Measurements from ENCODE around the gene ANO4.
"Not testable (repeated sequence)": the region's sequence is repeated elsewhere in the genome, so short reads cannot be mapped to it uniquely, and the experiment has no call there.

Gene ANO4

DNA sequence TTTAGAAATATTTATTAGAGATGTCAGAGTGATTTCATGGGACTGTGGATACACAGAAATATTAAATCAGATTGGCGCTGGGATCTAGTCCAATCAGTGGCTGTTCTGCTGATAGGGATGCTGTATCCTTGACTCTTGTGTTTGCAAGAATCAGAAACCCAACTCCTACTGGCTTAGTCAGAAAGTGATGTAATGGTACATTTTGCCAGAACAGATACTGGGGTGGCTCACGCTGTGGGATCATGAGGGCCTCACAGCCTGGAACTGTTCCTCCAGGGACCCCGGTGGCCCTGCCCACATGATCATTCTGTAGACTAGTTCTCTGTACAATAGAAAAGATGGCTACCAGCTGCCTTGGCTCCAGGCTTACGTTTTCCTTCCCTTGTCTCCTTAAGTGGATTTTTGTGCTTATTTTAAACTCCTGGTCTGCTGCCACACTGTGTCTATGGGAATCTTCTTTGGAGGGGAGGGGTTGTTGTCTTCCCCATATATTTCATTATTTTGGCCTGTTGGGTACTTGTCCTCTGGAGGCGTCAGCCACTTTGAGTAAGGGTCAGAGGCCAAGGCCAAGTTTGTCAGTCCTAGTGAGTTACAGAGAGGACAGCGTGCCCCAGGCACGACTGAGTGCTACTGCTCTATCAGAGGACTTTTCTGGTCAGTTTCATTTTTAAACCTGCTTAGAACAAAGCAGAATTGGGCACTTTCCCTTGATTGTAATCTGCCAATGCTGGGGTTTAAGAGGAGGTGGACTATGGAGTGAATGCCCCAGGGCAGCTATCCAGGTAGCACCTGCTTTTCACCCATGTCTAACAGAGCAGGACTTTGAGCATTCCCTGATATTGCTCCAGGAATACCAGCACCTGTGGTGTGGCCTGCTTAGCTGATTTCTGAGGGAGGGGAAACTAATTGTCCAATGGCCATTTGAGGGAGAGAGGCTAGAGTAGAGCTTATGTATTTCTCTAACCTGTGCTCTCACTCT is 251.2 kb downstream of the ANO4 start:
- Mint-ChIP-seq H3K36me3 (no peaks in the 10 kb centered on the region), H3K27me3 (no peaks in the 10 kb centered on the region), H3K27ac (no peak overlapping the region), H3K9me3 (peaks cover 6% of the 10 kb centered on the region), H3K4me1 (no peaks in the 10 kb centered on the region), H3K4me3 (no peak overlapping the region)

DNA sequence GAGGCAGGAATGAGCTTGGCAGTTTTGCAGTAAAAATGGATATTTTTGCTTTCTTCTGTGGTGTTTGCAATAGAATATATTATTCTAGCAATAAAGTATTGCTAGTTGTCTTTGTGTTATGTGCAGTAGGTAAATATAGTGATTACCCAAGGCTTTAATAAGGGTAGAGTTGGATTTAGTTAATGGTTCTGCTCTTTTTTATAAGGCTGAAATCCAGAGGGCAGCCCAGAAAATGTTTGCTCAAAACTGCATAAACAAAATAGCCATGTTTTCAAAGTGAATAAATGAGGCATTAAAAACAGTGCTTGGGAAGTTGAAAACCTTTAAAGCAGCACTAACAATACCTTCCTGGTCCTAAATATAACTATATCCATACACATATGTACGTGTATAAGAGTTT is 253.1 kb downstream of the ANO4 start:
- Mint-ChIP-seq H3K9me3 (peaks cover 6% of the 10 kb centered on the region), H3K36me3 (no peaks in the 10 kb centered on the region), H3K4me3 (no peak overlapping the region), H3K27ac (no peak overlapping the region), H3K4me1 (no peaks in the 10 kb centered on the region), H3K27me3 (no peaks in the 10 kb centered on the region)

DNA sequence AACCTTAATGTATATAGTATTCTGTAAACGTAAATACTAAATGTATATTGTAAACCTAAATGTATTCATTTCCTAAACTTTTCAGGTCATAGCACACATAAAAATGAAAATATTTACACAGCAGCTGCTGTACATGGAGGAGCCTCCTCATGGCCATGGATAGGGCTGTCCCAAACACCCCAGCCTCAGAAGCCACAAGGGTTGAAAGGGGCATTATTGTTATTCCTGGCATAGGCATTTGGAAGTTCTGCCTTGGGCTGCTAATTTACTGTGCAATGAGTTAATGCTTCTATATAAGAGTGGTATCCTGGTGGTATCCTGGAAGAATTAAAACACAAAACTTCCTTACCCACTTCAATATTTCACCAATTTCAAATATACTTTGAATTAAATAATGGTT is 256.1 kb downstream of the ANO4 start:
- Mint-ChIP-seq H3K27ac (no peak overlapping the region), H3K27me3 (no peaks in the 10 kb centered on the region), H3K4me3 (no peak overlapping the region), H3K4me1 (no peaks in the 10 kb centered on the region), H3K9me3 (peaks cover 6% of the 10 kb centered on the region), H3K36me3 (no peaks in the 10 kb centered on the region)

DNA sequence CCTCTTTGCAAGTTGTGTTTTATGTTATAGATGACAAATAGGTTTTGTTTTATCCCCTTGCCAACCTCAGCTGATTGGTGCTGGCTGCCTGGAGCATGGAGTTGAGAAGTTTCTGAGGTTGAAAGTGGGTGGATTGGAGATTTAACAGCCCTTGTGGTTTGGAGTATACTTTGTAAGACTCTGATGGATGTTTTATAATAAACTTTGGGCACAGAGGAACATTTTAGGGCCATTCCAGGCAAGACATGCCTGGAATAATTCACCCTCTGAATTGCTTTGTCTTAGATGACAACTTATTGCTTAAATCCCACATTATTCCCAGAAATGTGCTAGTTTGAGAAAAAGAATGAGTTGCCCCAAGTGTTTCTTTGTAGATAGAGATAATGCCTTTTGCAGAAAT is 256.6 kb downstream of the ANO4 start:
- H3K4me1 Mint-ChIP-seq, result no peaks in the 10 kb centered on the region
- peaks cover 6% of the 10 kb centered on the region for H3K9me3 Mint-ChIP-seq
- H3K4me3 Mint-ChIP-seq, result no peak overlapping the region
- no peaks in the 10 kb centered on the region for H3K36me3 Mint-ChIP-seq
- H3K27me3 Mint-ChIP-seq, result no peaks in the 10 kb centered on the region
- no peak overlapping the region for H3K27ac Mint-ChIP-seq

DNA sequence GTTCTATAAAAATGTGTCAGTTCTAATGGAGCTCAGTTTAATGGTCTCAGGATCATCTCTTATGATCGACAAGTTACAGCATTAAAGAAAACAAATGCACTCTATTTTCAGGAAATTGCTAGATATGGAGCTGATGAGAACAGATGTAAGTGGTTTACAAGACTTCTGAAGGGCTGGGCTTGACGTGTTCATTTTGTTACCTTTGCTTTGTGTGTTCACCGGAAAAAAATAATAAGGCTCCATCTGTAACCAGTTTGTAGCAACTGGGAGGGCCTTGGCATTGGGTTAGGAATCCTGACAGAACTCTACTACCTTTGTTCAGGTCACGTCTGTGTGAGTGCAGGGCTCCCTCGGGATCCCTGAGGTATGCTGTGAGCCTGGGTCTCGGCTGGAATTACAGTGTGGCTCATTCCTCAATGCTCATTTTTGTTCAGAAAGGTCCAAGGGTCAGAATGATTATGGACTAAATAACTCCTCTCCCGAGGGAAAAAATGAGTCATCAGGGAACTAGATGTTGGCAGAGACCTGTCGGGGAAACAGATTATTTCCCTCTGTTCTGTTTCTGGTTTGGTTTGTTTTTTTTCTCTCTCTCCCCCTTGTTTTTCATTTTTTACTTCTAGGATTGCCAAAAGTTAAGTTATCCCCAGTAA is 257.4 kb downstream of the ANO4 start:
- no peaks in the 10 kb centered on the region for H3K27me3 Mint-ChIP-seq
- H3K4me1 Mint-ChIP-seq, result no peaks in the 10 kb centered on the region
- H3K36me3 Mint-ChIP-seq, result no peaks in the 10 kb centered on the region
- peaks cover 6% of the 10 kb centered on the region for H3K9me3 Mint-ChIP-seq
- no peak overlapping the region for H3K27ac Mint-ChIP-seq
- H3K4me3 Mint-ChIP-seq, result no peak overlapping the region

DNA sequence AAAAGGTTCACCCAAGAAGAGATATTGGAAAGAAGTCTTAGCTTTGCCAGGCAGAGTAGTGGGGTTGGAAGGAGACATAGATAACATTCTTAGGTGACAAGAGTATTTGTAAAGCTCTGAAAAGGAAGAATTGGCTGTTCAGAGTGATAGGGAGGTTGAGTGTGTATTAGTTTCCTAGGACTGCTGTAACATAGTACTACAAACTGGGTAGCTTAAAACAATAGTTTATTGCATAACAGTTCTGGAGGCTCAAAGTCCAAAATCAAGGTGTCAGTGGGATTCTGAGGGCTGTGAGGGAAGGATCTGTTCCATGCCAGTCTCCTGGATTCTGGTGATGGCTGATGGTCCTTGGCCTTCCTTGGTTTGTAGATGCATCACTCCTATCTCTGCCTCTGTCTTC is 258.6 kb downstream of the ANO4 start:
- Mint-ChIP-seq H3K4me1 (no peaks in the 10 kb centered on the region), H3K27me3 (no peaks in the 10 kb centered on the region), H3K9me3 (peaks cover 6% of the 10 kb centered on the region), H3K27ac (no peak overlapping the region), H3K4me3 (no peak overlapping the region), H3K36me3 (no peaks in the 10 kb centered on the region)

DNA sequence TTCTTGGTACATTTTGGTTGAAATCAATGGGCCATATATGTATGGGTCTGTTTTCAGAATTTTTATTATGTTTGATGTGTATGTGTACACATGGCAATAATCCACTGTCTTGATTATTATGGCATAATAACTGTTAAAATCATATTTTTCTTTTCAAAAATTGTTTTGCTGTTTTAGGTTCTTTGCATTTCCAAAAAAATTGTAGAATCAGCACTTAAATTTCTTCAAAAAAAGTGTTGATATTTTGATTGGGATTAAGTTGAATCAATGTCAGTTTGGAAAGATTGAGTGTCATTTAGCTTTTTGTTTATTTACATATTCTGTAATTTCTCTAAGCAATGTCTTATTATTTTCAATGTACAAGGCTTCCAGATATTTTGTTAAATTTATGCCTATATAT is 261.4 kb downstream of the ANO4 start:
- Mint-ChIP-seq H3K27ac (no peak overlapping the region), H3K9me3 (peaks cover 8% of the 10 kb centered on the region), H3K4me1 (no peaks in the 10 kb centered on the region), H3K4me3 (no peak overlapping the region), H3K36me3 (no peaks in the 10 kb centered on the region), H3K27me3 (no peaks in the 10 kb centered on the region)

DNA sequence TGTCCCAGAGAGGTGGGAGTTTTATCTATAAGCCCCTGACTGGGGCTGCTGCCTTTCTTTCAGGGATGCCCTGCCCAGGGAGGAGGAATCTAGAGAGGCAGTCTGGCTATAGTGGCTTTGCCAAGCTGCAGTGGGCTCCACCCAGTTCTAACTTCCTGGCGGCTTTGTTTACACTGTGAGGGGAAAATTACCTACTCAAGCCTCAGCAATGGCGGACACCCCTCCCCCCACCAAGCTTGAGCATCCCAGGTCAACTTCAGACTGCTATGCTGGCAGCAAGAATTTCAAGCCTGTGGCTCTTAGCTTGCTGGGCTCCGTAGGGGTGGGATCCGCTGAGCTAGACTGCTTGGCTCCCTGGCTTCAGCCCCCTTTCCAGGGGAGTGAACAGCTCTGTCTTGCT is 267.9 kb downstream of the ANO4 start:
- not testable (repeated sequence) for H3K27ac Mint-ChIP-seq, H3K27me3 Mint-ChIP-seq, H3K36me3 Mint-ChIP-seq, H3K4me3 Mint-ChIP-seq, H3K4me1 Mint-ChIP-seq
- peaks cover 22% of the 10 kb centered on the region for H3K9me3 Mint-ChIP-seq

DNA sequence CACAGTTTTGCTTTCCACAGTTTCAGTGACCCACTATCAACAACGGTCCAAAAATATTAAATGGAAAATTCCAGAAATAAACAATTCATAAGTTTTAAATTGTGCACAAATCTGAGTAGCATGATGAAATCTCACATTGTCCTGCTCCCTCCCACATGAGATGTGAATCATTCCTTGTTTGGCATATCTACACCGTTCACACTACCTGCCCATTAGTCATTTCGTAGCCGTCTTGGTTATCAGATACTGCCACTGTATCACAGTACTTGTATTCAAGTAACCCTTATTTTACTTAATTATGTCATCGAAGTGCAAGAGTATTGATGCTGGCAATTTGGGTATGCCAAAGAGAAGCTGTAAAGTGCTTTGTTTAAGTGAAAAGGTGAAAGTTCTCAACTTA is 270.1 kb downstream of the ANO4 start:
- Mint-ChIP-seq H3K4me3 (no peak overlapping the region), H3K27me3 (no peaks in the 10 kb centered on the region), H3K9me3 (peaks cover 17% of the 10 kb centered on the region), H3K27ac (no peak overlapping the region), H3K36me3 (no peaks in the 10 kb centered on the region), H3K4me1 (no peaks in the 10 kb centered on the region)

DNA sequence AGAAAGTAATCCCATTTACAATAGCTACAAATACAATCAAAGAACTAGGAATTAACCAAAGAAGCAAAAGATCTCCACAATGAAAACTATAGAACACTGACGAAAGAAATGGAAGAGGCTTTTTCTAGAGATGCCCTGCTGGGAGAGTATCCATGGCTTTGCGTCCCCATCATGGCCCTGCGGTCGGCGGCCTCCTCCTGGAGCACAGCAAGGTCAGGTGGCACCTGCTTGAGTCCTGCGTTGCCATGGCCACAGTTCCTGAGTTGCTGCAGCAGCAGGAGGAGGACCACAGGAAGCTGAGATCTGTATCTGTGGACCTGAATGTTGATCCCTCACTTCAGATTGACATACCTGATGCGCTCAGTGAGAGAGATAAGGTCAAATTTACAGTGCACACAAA is 271.9 kb downstream of the ANO4 start:
- no peaks in the 10 kb centered on the region for H3K4me1 Mint-ChIP-seq
- no peaks in the 10 kb centered on the region for H3K27me3 Mint-ChIP-seq
- H3K27ac Mint-ChIP-seq, result no peak overlapping the region
- peaks cover 22% of the 10 kb centered on the region for H3K9me3 Mint-ChIP-seq
- H3K4me3 Mint-ChIP-seq, result no peak overlapping the region
- H3K36me3 Mint-ChIP-seq, result no peaks in the 10 kb centered on the region

DNA sequence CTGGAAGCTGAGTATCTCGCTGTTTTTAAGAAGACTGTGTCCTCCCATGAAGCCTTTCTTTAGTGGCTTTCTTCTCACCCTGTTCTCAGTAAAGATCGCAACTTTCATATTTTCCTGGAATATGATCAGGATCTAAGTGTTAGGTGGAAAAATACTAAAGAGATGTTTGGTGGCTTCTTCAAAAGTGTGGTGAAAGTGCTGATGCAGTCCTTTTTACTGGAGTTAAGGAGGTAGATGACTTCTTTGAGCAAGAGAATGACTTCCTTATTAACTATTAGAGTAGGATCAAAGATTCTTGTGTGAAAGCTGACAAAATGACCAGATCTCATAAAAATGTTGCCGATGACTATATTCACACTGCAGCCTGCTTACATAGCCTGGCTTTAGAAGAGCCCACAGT is 273.8 kb downstream of the ANO4 start:
- H3K4me3 Mint-ChIP-seq, result no peak overlapping the region
- H3K4me1 Mint-ChIP-seq, result no peaks in the 10 kb centered on the region
- H3K9me3 Mint-ChIP-seq, result peaks cover 22% of the 10 kb centered on the region
- H3K27ac Mint-ChIP-seq, result no peak overlapping the region
- no peaks in the 10 kb centered on the region for H3K27me3 Mint-ChIP-seq
- no peaks in the 10 kb centered on the region for H3K36me3 Mint-ChIP-seq

DNA sequence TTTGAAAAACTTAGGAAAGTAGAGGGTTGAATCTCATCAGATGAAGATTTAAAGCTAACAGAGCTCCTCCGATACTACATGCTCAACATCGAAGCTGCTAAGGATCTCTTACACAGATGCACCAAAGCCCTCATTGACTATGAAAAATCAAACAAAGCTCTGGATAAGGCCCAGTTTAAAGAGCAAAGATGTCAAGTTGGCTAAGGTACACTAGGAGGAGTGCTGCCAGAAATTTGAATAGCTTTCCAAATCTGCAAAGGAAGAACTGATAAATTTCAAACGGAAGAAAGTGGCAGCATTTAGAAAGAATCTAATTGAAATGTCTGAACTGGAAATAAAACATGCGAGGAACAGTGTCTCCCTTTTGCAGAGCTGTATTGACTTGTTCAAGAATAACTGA is 274.3 kb downstream of the ANO4 start:
- H3K4me3 Mint-ChIP-seq, result no peak overlapping the region
- no peaks in the 10 kb centered on the region for H3K27me3 Mint-ChIP-seq
- H3K4me1 Mint-ChIP-seq, result no peaks in the 10 kb centered on the region
- no peak overlapping the region for H3K27ac Mint-ChIP-seq
- peaks cover 20% of the 10 kb centered on the region for H3K9me3 Mint-ChIP-seq
- H3K36me3 Mint-ChIP-seq, result no peaks in the 10 kb centered on the region

DNA sequence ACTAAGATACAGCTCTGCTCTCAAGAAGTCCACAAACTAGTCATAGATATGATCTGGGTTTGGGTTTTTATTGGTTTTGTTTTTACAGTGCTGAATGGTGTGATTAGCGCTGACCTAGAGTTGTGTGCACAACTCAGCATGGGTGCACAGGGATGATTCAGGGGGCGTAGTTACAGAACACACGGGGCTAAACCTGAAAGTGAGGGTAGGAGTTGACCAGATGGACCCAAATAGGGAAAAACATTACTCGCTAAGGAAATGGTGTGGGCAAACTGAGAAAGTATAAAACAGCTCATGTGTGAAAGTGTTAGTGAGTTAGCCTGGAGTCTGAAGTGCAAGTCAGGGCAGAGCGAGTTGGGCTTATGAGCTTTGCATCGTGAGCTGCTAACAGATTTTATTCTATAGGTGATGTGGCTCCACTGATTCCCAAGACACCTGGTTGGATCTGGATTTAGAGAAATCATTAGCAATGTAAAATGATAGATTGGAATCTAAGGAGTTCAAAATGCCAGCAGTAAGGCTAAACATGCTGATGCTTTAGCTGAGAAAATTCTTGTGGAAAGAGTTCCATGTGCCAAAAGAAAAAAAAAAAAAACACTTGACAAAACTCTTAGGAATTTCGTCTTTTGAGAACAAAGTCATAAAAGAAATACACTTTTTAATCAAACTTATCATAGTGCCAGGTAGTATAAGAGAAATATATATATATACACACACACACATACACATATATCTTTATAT is 280.5 kb downstream of the ANO4 start:
- Mint-ChIP-seq H3K9me3 (peaks cover 8% of the 10 kb centered on the region), H3K36me3 (no peaks in the 10 kb centered on the region), H3K27ac (no peak overlapping the region), H3K27me3 (peaks cover 2% of the 10 kb centered on the region), H3K4me1 (no peaks in the 10 kb centered on the region), H3K4me3 (no peak overlapping the region)

DNA sequence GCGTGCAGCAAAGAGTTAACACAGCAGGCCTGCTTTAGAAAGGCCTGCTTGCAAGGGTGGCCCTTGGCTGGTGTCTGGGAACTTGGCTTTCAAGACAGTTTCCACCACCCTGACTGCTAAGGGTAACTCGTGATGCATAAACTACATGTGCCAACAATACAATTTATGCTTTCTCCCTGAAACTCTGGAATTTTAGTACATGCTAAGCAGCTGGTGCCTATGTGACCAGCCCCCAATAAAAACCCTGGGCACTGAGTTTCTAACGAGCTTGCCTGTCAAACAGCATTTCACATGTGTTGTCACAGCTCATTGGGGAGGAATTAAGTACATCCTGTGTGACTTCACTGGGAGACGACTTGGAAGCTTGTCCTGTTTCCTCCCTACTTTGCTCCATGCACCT is 282.3 kb downstream of the ANO4 start:
- H3K4me3 Mint-ChIP-seq, result no peak overlapping the region
- H3K27ac Mint-ChIP-seq, result no peak overlapping the region

DNA sequence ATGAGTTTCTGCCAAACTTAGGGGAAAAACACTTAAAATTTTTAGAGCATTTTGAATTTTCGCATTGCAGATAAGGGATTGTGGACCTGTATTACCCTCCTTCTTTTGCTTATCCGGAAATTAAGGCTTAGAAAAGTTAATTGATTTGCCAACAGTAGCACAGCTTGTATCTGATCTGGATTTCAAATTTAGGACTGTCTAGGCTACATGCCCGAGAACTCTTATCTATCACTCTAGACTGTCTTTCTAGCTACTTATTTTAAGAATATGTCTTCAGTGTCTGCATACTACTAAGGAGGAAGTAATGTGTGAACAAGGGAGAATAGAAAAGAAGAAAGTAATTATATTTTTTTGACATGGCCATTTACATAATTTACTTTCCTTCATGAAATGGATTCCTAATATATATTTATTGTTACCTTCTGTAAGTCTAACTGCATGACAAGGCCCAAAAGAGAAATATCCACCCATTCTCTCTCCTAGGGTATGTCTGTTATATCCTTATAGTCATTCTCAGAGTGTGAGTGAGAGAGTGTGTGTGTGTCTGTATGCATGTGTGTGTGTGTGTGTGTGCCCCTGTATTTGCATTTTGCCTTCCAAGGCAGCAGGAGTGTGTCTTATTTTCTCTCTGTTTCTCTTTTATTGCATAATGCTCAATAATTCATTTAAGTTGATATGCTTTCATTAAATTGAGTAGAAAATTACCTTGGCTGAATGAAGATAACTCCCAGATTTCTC is 283.4 kb downstream of the ANO4 start:
- Mint-ChIP-seq H3K27me3 (peaks cover 3% of the 10 kb centered on the region), H3K4me1 (no peaks in the 10 kb centered on the region), H3K4me3 (no peak overlapping the region), H3K27ac (no peak overlapping the region), H3K36me3 (no peaks in the 10 kb centered on the region), H3K9me3 (no peaks in the 10 kb centered on the region)

More for the DNA sequence above, 282.3 kb downstream of the ANO4 start:
- H3K27me3 Mint-ChIP-seq, result peaks cover 3% of the 10 kb centered on the region
- no peaks in the 10 kb centered on the region for H3K4me1 Mint-ChIP-seq
- H3K9me3 Mint-ChIP-seq, result no peaks in the 10 kb centered on the region
- no peaks in the 10 kb centered on the region for H3K36me3 Mint-ChIP-seq
